ENCODE results near the gene PCK1. TPM values are rescaled to one million over a fixed set of nuclear protein-coding genes. Genes with fewer than 3 reads are reported as not detected.

Gene PCK1
- total RNA-seq, 4 donors from 2014 or later, result 0.10 to 3.2 (median 1.7) TPM

DNA sequence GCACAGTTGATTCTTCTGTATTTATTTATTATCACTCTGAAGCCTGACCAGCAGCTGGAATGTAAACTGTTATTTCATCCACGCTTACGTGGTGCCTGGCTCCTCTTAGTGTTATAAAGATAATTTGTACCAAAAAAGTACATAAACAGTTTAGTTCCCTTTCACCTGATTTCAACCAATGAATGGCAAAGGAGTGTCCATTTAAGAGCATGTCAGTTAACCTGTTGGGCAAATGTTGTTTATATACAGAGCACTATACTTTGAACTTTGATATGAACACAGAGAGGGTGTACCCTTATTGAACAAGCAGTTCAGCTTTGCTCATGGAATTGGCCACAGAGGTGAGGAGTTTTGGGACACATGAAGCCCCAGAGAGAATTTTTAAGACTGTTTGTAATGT lies 28.8 kb upstream of the PCK1 start:
- ATAC-seq, result no peak
- in situ Hi-C loops (cut with MboI; ENCODE audit: low sequenced_read_pairs in 4 of 4), result no loop called here
- no peaks in the 10 kb centered on the region for H3K4me1 ChIP-seq
- intact Hi-C loops (cut with DNase I; ENCODE audit: low total_unique reads), result no loop called here
- DNase-seq, result no peak
- H3K36me3 ChIP-seq, result no peaks in the 10 kb centered on the region
- no peak overlapping the region for H3K27ac ChIP-seq
- no peak overlapping the region for H3K4me3 ChIP-seq
- TF ChIP-seq POLR2A (IDR thresholded peaks at IDR 0.05) (no peak), CTCF (IDR thresholded peaks at IDR 0.05 in 4 of 5, conservative IDR thresholded peaks at IDR 0.05 in 1 of 5) (no peak)
- H3K27me3 ChIP-seq, result peaks cover 0 to 3% (median under 1%) of the 10 kb centered on the region in 3 donors
- no peaks in the 10 kb centered on the region for H3K9me3 ChIP-seq

- H3K27ac ChIP-seq, result no peak overlapping the region
- intact Hi-C loops (cut with DNase I; ENCODE audit: low total_unique reads), result no loop called here
- H3K36me3 ChIP-seq, result no peaks in the 10 kb centered on the region
- H3K4me1 ChIP-seq, result no peaks in the 10 kb centered on the region
- DNase-seq (no peak), ATAC-seq (no peak)
- TF ChIP-seq CTCF (IDR thresholded peaks at IDR 0.05 in 4 of 5, conservative IDR thresholded peaks at IDR 0.05 in 1 of 5) (no peak), POLR2A (IDR thresholded peaks at IDR 0.05) (no peak)
- no peaks in the 10 kb centered on the region for H3K9me3 ChIP-seq
- in situ Hi-C loops (cut with MboI; ENCODE audit: low sequenced_read_pairs in 4 of 4), result no loop called here
- no peak overlapping the region for H3K4me3 ChIP-seq
- H3K27me3 ChIP-seq, result peaks cover 0 to 5% (median 3%) of the 10 kb centered on the region in 3 donors
These were observed 25.6 kb upstream of the PCK1 start for GRCh38 chr20:57535297-57535696.

DNA sequence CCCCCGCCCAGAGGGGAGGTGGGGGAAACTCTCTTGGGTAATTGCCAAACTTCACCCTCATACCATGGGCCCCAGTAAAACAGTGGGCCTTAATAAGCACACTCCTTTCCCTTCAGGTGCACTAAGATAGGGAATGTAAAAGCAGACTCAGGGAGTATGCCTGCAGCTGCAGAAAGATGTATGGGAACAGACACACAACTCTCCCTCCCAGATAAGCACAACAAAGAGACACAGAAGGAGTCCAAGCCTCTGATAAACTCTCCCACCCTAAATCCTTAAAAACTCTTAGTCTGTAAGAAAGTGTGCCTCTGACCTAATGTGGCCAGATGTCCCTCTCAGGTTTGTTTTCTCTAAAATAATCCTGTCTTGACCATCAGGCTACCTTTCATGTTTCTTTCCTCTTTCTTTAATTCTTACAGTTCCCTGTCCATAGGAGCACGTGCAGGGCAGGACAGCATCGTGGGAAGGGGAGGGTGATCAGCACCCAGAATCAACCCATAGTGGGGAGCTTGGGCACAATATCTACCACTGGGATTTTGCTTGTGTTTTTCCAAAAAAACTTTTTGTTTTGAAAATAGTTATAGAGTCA lies 24.7 kb upstream of the PCK1 start:
- Histone ChIP-seq H3K27me3 (peaks cover 0 to 5% (median 3%) of the 10 kb centered on the region in 3 donors), H3K4me1 (no peaks in the 10 kb centered on the region), H3K9me3 (no peaks in the 10 kb centered on the region), H3K4me3 (no peak overlapping the region), H3K27ac (no peak overlapping the region), H3K36me3 (no peaks in the 10 kb centered on the region)
- in situ Hi-C loops (cut with MboI; ENCODE audit: low sequenced_read_pairs in 4 of 4), result no loop called here
- TF ChIP-seq CTCF (IDR thresholded peaks at IDR 0.05 in 4 of 5, conservative IDR thresholded peaks at IDR 0.05 in 1 of 5), result no peak
- TF ChIP-seq POLR2A (IDR thresholded peaks at IDR 0.05), result no peak
- intact Hi-C loops (cut with DNase I; ENCODE audit: low total_unique reads), result no loop called here
- ATAC-seq (no peak), DNase-seq (no peak)

- no peak for DNase-seq
- intact Hi-C loops (cut with DNase I; ENCODE audit: low total_unique reads), result no loop called here
- Histone ChIP-seq H3K4me1 (no peaks in the 10 kb centered on the region), H3K9me3 (no peaks in the 10 kb centered on the region), H3K4me3 (no peak overlapping the region), H3K36me3 (no peaks in the 10 kb centered on the region), H3K27me3 (peaks cover 0 to 5% (median 3%) of the 10 kb centered on the region in 3 donors), H3K27ac (no peak overlapping the region)
- in situ Hi-C loops (cut with MboI; ENCODE audit: low sequenced_read_pairs in 4 of 4), result no loop called here
- TF ChIP-seq CTCF (IDR thresholded peaks at IDR 0.05 in 4 of 5, conservative IDR thresholded peaks at IDR 0.05 in 1 of 5) (no peak), POLR2A (IDR thresholded peaks at IDR 0.05) (no peak)
- ATAC-seq, result no peak
These were observed 23.9 kb upstream of the PCK1 start for GRCh38 chr20:57536771-57537724.

All from gastrocnemius medialis (tissue), 4 donors.